Activated CD8-positive, alpha-beta memory T cell treated with anti-CD3 and anti-CD28 coated beads, Interleukin-2, amount 50 U/mL, for 4 hours (primary cell): ENCODE data around the gene FBXO30.

Experiments
- DNase-seq: peaks from one replicate; pipeline ENCODE4 v3.0.0-alpha.2; 2020

FBXO30 gene

GRCh38 chr6:145744619-145745018, 70.0 kb downstream of the FBXO30 start:
- no peak for DNase-seq
